Tibial nerve (tissue), 3 donors: ENCODE data around the gene HIP1R.

Experiments
- POLR2A ChIP-seq, 2 donors: fragments of 450-650 bp; IDR thresholded peaks; one replicate each; pipeline ENCODE4 v1.6.1; 2017; ENCODE audit warnings: antibody characterized with exemption in 2 of 2, mild to moderate bottlenecking in 2 of 2, moderate library complexity in 2 of 2
- TF ChIP-seq, protein P1 (sequence below), 5 experiments: fragments of 200-600 bp in 3 of 5; fragments of 450-650 bp in 2 of 5; sonication (generic) in 3 of 5; IDR thresholded peaks; one replicate each; pipeline ENCODE4 v1.5.1; 2016 to 2019; ENCODE audit warnings: antibody characterized with exemption in 5 of 5, mild to moderate bottlenecking in 3 of 5, moderate library complexity in 2 of 5

DNA sequence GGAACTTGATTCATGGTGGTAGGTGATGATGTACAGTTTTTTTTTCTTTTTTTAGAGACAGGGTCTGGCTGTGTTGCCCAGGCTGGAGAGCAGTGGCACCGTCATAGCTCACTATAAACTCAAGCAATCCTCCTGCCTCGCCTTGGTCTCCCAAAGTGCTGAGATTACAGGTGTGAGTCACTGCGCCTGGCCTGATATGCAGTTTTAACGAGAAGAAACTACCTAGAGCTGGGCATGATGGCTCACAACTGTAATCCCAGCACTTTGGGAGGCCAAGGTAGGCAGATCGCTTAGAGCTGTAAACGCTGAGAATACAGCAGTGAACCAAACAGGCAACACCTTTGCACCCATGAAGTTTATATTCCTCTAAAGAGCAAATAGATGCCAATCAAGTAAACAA lies 73.7 kb downstream of the HIP1R start:
- TF ChIP-seq, protein P1, sequence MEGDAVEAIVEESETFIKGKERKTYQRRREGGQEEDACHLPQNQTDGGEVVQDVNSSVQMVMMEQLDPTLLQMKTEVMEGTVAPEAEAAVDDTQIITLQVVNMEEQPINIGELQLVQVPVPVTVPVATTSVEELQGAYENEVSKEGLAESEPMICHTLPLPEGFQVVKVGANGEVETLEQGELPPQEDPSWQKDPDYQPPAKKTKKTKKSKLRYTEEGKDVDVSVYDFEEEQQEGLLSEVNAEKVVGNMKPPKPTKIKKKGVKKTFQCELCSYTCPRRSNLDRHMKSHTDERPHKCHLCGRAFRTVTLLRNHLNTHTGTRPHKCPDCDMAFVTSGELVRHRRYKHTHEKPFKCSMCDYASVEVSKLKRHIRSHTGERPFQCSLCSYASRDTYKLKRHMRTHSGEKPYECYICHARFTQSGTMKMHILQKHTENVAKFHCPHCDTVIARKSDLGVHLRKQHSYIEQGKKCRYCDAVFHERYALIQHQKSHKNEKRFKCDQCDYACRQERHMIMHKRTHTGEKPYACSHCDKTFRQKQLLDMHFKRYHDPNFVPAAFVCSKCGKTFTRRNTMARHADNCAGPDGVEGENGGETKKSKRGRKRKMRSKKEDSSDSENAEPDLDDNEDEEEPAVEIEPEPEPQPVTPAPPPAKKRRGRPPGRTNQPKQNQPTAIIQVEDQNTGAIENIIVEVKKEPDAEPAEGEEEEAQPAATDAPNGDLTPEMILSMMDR (IDR thresholded peaks at IDR 0.05) = no peak
- TF ChIP-seq POLR2A (IDR thresholded peaks at IDR 0.05) = no peak
